KMS-11 (cell line): ENCODE results near the gene ZSCAN30.

Source experiments
- H2AFZ ChIP-seq: fragments of 200-600 bp; sonication (generic); 2 replicates; pipeline ENCODE4 v1.6.1; 2016; ENCODE audit warnings: antibody characterized with exemption, mixed run types, low read depth
- H3K27ac ChIP-seq: fragments of 200-600 bp; sonication (generic); 2 replicates; pipeline ENCODE4 v1.6.1; 2016; ENCODE audit warnings: mild to moderate bottlenecking, mixed run types
- H3K27me3 ChIP-seq: fragments of 200-600 bp; sonication (generic); 2 replicates; pipeline ENCODE4 v1.6.1; 2017; ENCODE audit warnings: mild to moderate bottlenecking, low read depth, mixed run types, moderate library complexity; ENCODE audit not compliant: insufficient read depth
- H3K36me3 ChIP-seq: fragments of 200-600 bp; sonication (generic); 2 replicates; pipeline ENCODE4 v1.6.1; 2017; ENCODE audit warnings: mild to moderate bottlenecking, mixed run types; ENCODE audit not compliant: insufficient read depth
- H3K4me1 ChIP-seq: fragments of 200-600 bp; sonication (generic); 2 replicates; pipeline ENCODE4 v1.6.1; 2016; ENCODE audit warnings: mild to moderate bottlenecking, low read depth, mixed run types; ENCODE audit not compliant: poor library complexity, severe bottlenecking
- H3K4me2 ChIP-seq: fragments of 200-600 bp; sonication (generic); 2 replicates; pipeline ENCODE4 v1.7.0; 2016; ENCODE audit warnings: mild to moderate bottlenecking, mixed run types
- H3K4me3 ChIP-seq: fragments of 200-600 bp; sonication (generic); IDR thresholded peaks from 2 replicates; pipeline ENCODE4 v1.6.1; 2017; ENCODE audit warnings: low read depth, low read length, mixed read lengths; ENCODE audit not compliant: insufficient read depth
- H3K79me2 ChIP-seq: fragments of 200-600 bp; sonication (generic); 2 replicates; pipeline ENCODE4 v1.6.1; 2016; ENCODE audit warnings: low read depth, mixed run types; ENCODE audit not compliant: insufficient read depth
- H3K9ac ChIP-seq: fragments of 200-600 bp; sonication (generic); 2 replicates; pipeline ENCODE4 v1.6.1; 2016; ENCODE audit warnings: mild to moderate bottlenecking, mixed run types
- H4K20me1 ChIP-seq: fragments of 200-600 bp; sonication (generic); 2 replicates; pipeline ENCODE4 v1.6.1; 2016; ENCODE audit warnings: mild to moderate bottlenecking, mixed run types; ENCODE audit not compliant: insufficient read depth
- CTCF ChIP-seq: fragments of 200-600 bp; sonication (generic); conservative IDR thresholded peaks from 2 replicates; pipeline ENCODE4 v1.6.1; 2017; ENCODE audit warnings: low read depth, mild to moderate bottlenecking, antibody characterized with exemption, low read length, moderate library complexity, mixed read lengths

Gene ZSCAN30

GRCh38 chr18:35267809-35268208 lies 22.2 kb downstream of the ZSCAN30 start:
- Histone ChIP-seq H3K4me3 (no peak overlapping the region), H3K27me3 (no peaks in the 10 kb centered on the region), H3K27ac (no peak overlapping the region), H2AFZ (no peak overlapping the region), H3K9ac (no peak overlapping the region), H4K20me1 (no peaks in the 10 kb centered on the region), H3K4me2 (no peak overlapping the region), H3K79me2 (no peaks in the 10 kb centered on the region), H3K4me1 (no peaks in the 10 kb centered on the region), H3K36me3 (no peaks in the 10 kb centered on the region)
- TF ChIP-seq CTCF = no peak

- H3K27me3 ChIP-seq = no peaks in the 10 kb centered on the region
- no peak for TF ChIP-seq CTCF
- H3K36me3 ChIP-seq = no peaks in the 10 kb centered on the region
- no peak overlapping the region for H3K27ac ChIP-seq
- H3K4me2 ChIP-seq = no peak overlapping the region
- H3K9ac ChIP-seq = no peak overlapping the region
- H3K4me1 ChIP-seq = no peaks in the 10 kb centered on the region
- no peak overlapping the region for H3K4me3 ChIP-seq
- H2AFZ ChIP-seq = no peak overlapping the region
- H4K20me1 ChIP-seq = no peaks in the 10 kb centered on the region
- H3K79me2 ChIP-seq = no peaks in the 10 kb centered on the region
Measured at GRCh38 chr18:35267161-35267651, 22.8 kb downstream of the ZSCAN30 start.

DNA sequence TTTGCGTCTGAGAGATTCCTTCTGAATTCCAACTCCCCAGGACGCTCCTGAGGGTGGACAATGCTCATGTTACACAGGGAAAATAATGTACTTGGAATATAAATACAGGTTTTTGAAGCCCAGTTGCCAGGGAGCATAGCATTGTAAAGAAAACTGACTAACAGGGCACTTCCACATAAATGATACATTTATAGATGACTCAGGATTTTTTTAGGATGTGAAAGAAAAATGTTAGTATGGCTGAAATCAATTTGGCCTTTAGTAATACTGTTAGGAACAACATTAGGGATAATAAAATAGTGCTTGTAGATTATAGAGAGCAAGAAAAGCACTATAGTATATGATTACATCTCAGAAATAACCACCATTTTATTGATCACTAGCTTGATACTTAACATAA lies 25.6 kb downstream of the ZSCAN30 start:
- Histone ChIP-seq H3K36me3 (no peaks in the 10 kb centered on the region), H4K20me1 (no peaks in the 10 kb centered on the region), H3K27ac (no peak overlapping the region)

DNA sequence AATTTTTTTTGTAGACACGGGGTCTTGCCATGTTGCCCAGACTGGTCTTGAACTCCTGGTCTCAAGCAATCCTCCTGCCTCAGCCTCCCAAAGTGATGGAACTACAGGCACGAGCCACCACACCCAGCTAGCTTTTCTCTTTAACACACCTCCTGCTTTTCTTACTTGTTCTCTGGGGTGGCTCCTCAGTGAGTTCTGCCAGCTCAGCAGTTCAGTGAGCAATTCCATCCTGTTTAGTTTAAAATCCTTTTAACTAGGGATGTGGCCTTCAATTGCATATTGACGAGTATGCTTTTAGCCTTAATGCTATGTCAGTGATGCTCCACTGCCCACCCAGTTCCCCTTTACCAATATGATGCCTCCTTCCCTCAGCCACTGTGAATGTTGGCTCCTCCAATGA lies 33.1 kb downstream of the ZSCAN30 start:
- no peak for TF ChIP-seq CTCF
- no peaks in the 10 kb centered on the region for H4K20me1 ChIP-seq

More for the DNA sequence above, 25.6 kb downstream of the ZSCAN30 start:
- Histone ChIP-seq H2AFZ (no peak overlapping the region), H3K4me2 (no peak overlapping the region), H3K79me2 (no peaks in the 10 kb centered on the region), H3K9ac (no peak overlapping the region), H3K4me3 (no peak overlapping the region), H3K27me3 (no peaks in the 10 kb centered on the region), H3K4me1 (no peaks in the 10 kb centered on the region)
- no peak for TF ChIP-seq CTCF

More for the DNA sequence above, 33.1 kb downstream of the ZSCAN30 start:
- Histone ChIP-seq H3K4me1 (no peaks in the 10 kb centered on the region), H3K4me3 (no peak overlapping the region), H3K9ac (no peak overlapping the region), H3K27me3 (no peaks in the 10 kb centered on the region), H3K27ac (no peak overlapping the region), H3K36me3 (no peaks in the 10 kb centered on the region), H3K79me2 (no peaks in the 10 kb centered on the region), H3K4me2 (no peak overlapping the region), H2AFZ (no peak overlapping the region)
